ENCODE results near the gene NDC1.
"Not testable (repeated sequence)": the region's sequence is repeated elsewhere in the genome, so short reads cannot be mapped to it uniquely, and the experiment has no call there.

NDC1 gene

DNA sequence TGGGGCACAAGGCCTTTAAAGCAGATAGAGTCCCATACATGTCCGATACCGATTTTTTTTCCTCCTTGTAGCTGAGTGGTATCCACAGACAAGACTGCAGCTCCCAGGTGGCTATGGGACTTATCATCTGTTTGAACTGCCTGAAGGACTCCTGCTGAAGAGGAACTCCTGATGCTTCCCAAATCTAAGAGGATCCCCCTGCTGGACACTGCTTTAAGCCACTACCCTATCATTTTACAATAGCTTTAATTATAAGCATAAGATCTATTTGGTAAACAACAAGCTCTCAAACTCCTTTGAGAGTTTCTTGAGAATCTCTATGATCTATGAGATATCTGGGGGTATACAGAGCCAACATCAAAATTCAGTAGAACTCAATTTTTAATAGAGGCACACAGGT is 11.7 kb downstream of the NDC1 start:
- no peak for DNase-seq (ENCODE audit: low read depth)
- H3K4me3 ChIP-seq (ENCODE audit: low read length): no peak overlapping the region
- TF ChIP-seq, protein P1, sequence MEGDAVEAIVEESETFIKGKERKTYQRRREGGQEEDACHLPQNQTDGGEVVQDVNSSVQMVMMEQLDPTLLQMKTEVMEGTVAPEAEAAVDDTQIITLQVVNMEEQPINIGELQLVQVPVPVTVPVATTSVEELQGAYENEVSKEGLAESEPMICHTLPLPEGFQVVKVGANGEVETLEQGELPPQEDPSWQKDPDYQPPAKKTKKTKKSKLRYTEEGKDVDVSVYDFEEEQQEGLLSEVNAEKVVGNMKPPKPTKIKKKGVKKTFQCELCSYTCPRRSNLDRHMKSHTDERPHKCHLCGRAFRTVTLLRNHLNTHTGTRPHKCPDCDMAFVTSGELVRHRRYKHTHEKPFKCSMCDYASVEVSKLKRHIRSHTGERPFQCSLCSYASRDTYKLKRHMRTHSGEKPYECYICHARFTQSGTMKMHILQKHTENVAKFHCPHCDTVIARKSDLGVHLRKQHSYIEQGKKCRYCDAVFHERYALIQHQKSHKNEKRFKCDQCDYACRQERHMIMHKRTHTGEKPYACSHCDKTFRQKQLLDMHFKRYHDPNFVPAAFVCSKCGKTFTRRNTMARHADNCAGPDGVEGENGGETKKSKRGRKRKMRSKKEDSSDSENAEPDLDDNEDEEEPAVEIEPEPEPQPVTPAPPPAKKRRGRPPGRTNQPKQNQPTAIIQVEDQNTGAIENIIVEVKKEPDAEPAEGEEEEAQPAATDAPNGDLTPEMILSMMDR (conservative IDR thresholded peaks at IDR 0.05; ENCODE audit: low read depth, low read length): no peak

DNA sequence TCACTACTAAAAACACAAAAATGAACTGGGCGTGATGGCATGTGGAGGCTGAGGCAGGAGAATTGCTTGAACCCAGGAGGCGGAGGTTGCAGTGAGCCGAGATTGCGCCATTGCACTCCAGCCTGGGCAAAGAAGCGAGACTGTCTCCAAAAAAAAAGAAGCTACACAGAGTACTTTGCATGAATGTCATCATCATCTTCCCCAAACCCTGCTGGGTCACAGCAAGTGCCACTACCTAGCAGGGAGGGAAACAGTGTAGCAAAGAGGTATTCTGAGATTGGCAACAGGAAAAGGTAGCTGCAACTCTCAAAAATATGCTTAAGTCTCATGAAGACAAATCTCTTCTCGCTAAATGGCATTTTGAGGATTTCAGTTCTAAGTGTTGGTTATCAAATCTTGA is 12.8 kb downstream of the NDC1 start:
- TF ChIP-seq, protein P1 (conservative IDR thresholded peaks at IDR 0.05; ENCODE audit: low read depth, low read length): no peak
- no peak for DNase-seq (ENCODE audit: low read depth)
- no peak overlapping the region for H3K4me3 ChIP-seq (ENCODE audit: low read length)

DNA sequence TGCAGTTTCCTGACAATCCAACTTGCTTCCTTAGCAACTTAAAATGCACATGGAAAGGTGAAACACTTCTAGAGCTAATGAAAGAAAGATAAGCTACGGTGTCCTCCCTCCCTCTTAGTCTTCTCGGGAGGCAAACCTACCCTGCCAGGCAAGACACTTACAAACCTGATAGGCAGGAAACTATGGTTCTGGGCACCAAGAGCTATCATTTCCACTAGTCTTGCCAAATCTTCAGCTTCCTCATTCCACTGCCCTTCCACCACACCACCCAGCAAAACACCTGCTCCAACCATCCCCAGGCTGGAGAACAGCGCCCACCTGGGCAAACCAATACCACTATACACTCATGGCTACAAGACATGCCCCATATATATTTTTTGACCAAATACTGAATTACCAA is 15.2 kb downstream of the NDC1 start:
- H3K4me3 ChIP-seq (ENCODE audit: low read length): no peak overlapping the region
- TF ChIP-seq, protein P1 (conservative IDR thresholded peaks at IDR 0.05; ENCODE audit: low read depth, low read length): no peak
- DNase-seq (ENCODE audit: low read depth): no peak

DNA sequence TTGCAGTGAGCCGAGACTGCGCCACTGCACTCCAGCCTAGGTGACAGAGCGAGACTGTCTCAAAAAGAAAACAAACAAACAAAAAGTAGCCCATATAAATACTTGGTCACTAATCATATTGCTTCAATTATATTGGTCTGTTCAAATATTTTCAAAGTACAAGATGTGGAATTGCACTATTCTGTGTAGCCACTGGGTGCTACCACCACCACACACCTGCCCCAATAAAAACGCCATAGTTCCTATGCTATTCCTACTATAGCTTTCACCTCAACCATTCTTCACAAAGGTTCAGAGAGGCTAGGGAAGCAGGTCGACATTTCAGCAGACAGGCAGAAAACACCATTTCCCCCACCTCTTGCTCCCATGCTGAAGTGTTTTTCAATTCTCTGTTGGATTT is 16.7 kb downstream of the NDC1 start:
- H3K4me3 ChIP-seq (ENCODE audit: low read length): no peak overlapping the region
- TF ChIP-seq, protein P1 (conservative IDR thresholded peaks at IDR 0.05; ENCODE audit: low read depth, low read length): peak; percentile 12
- no peak for DNase-seq (ENCODE audit: low read depth)

DNA sequence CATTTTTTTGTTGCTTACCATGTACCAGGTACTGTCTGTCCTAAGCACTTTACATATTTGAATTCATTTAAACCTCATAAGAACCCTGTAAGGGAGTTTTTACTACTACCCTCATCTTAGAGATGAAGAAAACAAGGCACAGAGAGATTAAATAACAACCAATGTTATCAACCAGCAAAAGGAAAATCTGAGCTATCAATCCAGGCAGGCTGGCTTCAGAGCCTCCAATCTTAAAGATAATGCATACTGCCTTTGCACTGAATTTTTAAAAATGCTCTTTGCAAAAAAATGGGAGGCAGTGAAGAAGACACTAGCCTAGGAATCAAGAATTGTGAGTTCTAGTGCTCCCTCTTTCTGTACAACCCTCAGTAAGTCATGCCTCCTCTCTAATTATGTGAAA is 18.7 kb downstream of the NDC1 start:
- TF ChIP-seq, protein P1 (conservative IDR thresholded peaks at IDR 0.05; ENCODE audit: low read depth, low read length): no peak
- DNase-seq (ENCODE audit: low read depth): no peak
- H3K4me3 ChIP-seq (ENCODE audit: low read length): no peak overlapping the region

DNA sequence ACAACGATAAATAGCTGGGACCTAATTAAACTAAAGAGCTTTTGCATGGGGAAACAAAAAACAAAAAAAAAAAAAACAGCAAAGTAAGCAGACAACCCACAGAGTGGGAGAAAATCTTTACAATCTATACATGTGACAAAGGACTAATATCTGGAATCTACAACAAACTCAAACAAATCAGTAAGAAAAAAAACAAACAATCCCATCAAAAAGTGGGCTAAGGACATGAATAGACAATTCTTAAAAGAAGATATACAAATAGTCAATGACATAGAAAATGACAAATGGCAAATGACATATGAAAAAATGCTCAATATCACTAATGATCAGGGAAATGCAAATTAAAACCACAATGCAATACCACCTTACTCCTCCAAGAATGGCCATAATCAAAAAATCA is 21.5 kb downstream of the NDC1 start:
- DNase-seq (ENCODE audit: low read depth); H3K4me3 ChIP-seq (ENCODE audit: low read length): not testable (repeated sequence)

DNA sequence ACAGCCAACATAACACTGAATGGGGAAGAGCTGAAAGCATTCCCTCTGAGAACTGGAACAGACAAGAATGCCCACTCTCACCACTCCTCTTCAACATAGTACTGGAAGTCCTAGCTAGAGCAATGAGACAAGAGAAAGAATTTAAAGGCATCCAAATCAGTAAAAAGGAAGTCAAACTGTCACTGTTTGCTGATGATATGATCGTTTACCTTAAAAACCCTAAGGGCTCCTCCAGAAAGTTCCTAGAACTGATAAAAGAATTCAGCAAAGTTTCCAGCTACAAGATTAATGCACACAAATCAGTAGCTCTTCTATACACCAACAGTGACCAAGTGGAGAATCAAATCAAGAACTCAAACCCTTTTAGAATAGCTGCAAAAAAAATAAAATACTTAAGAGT is 22.6 kb downstream of the NDC1 start:
- not testable (repeated sequence) for DNase-seq (ENCODE audit: low read depth); H3K4me3 ChIP-seq (ENCODE audit: low read length)

DNA sequence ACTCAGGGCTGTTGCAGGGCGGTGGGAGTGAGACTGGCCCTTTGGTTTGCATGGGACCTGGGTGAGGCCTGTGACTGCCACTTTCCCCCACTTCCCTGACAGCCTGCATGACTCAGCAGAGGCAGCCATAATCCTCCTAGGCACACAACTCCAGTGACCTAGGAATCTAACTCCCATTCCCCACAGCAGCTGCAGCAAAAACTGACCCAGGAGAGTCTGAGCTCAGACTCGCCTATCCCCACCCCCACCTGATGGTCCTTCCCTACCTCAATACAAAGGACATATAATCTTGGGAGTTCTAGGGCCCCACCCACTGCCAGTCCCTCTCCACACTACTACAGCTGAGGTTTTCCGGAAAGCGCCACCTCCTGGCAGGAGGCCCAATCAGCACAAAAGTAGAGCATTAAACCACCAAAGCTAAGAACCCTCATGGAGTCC is 26.7 kb downstream of the NDC1 start:
- no peak overlapping the region for H3K4me3 ChIP-seq (ENCODE audit: low read length)
- TF ChIP-seq, protein P1 (conservative IDR thresholded peaks at IDR 0.05; ENCODE audit: low read depth, low read length): peak; percentile 32
- peak; percentile 12 for DNase-seq (ENCODE audit: low read depth)
